Mesothelial cell of epicardium (in vitro differentiated cells): ENCODE measurements around the gene SHISA3. TPM values are rescaled to one million over a fixed set of nuclear protein-coding genes. Genes with fewer than 3 reads are reported as not detected.

Experiments
- DNase-seq, 2 experiments: peaks; one replicate each; pipeline ENCODE4 v3.0.0; 2021; ENCODE audit warnings: low spot score in 2 of 2; ENCODE audit not compliant: unreplicated experiment in 2 of 2
- H3K27ac Mint-ChIP-seq: 2 replicates; pipeline ENCODE4 v1.8.0; 2021; ENCODE audit warnings: mixed read lengths
- H3K27me3 Mint-ChIP-seq: 2 replicates; pipeline ENCODE4 v1.8.0; 2021; ENCODE audit warnings: low read depth, mixed read lengths
- H3K36me3 Mint-ChIP-seq: 2 replicates; pipeline ENCODE4 v1.8.0; 2021; ENCODE audit warnings: mixed read lengths
- H3K4me1 Mint-ChIP-seq: 2 replicates; pipeline ENCODE4 v1.8.0; 2021; ENCODE audit warnings: mixed read lengths
- H3K4me3 Mint-ChIP-seq: 2 replicates; pipeline ENCODE4 v1.8.0; 2021; ENCODE audit warnings: mild to moderate bottlenecking, moderate library complexity, mixed read lengths
- H3K9me3 Mint-ChIP-seq: 2 replicates; pipeline ENCODE4 v1.8.0; 2021; ENCODE audit warnings: mixed read lengths
- CTCF ChIP-seq: fragments of 200-600 bp; sonication (generic); IDR thresholded peaks from one replicate; pipeline ENCODE4 v1.5.0; 2021; ENCODE audit warnings: antibody characterized with exemption; ENCODE audit not compliant: unreplicated experiment
- total RNA-seq: library from RNA; stranded (reverse); gene quantifications from 3 replicates; pipeline ENCODE4 v1.2.1, GENCODE V29; 2021

Gene SHISA3
- total RNA-seq, 1 donor from 2014 or later = 3.2 TPM

- DNase-seq = no peak
- peaks cover 14% of the 10 kb centered on the region for H3K27me3 Mint-ChIP-seq
- no peak for TF ChIP-seq CTCF
- H3K27ac Mint-ChIP-seq = no peak overlapping the region
- H3K4me3 Mint-ChIP-seq = no peak overlapping the region
- no peaks in the 10 kb centered on the region for H3K36me3 Mint-ChIP-seq
- no peaks in the 10 kb centered on the region for H3K4me1 Mint-ChIP-seq
- H3K9me3 Mint-ChIP-seq = no peaks in the 10 kb centered on the region
These were observed 30.7 kb downstream of the SHISA3 start for GRCh38 chr4:42428036-42428435.

- TF ChIP-seq CTCF = no peak
- Mint-ChIP-seq H3K27ac (no peak overlapping the region), H3K27me3 (no peaks in the 10 kb centered on the region), H3K4me3 (no peak overlapping the region), H3K4me1 (peaks cover 11% of the 10 kb centered on the region), H3K36me3 (peaks cover 4% of the 10 kb centered on the region), H3K9me3 (no peaks in the 10 kb centered on the region)
- no peak for DNase-seq
These were observed 39.8 kb downstream of the SHISA3 start for GRCh38 chr4:42436928-42437565.

GRCh38 chr4:42440083-42440482, 42.8 kb downstream of the SHISA3 start:
- peaks cover 4% of the 10 kb centered on the region for H3K36me3 Mint-ChIP-seq
- TF ChIP-seq CTCF = no peak
- H3K4me1 Mint-ChIP-seq = peaks cover 17% of the 10 kb centered on the region
- no peak overlapping the region for H3K27ac Mint-ChIP-seq
- H3K4me3 Mint-ChIP-seq = no peak overlapping the region
- no peak for DNase-seq
- no peaks in the 10 kb centered on the region for H3K9me3 Mint-ChIP-seq
- H3K27me3 Mint-ChIP-seq = no peaks in the 10 kb centered on the region

- no peak for DNase-seq
- Mint-ChIP-seq H3K4me3 (no peak overlapping the region), H3K36me3 (no peaks in the 10 kb centered on the region), H3K27ac (no peak overlapping the region), H3K4me1 (peaks cover 13% of the 10 kb centered on the region), H3K9me3 (peaks cover 5% of the 10 kb centered on the region), H3K27me3 (no peaks in the 10 kb centered on the region)
- no peak for TF ChIP-seq CTCF
These were observed 45.3 kb downstream of the SHISA3 start for GRCh38 chr4:42442601-42443000.

- Mint-ChIP-seq H3K36me3 (peaks cover 5% of the 10 kb centered on the region), H3K27ac (no peak overlapping the region), H3K9me3 (peaks cover 11% of the 10 kb centered on the region), H3K27me3 (no peaks in the 10 kb centered on the region), H3K4me1 (peaks cover 7% of the 10 kb centered on the region), H3K4me3 (no peak overlapping the region)
- no peak for TF ChIP-seq CTCF
- no peak for DNase-seq
These were observed 47.8 kb downstream of the SHISA3 start for GRCh38 chr4:42445038-42445437.

DNA sequence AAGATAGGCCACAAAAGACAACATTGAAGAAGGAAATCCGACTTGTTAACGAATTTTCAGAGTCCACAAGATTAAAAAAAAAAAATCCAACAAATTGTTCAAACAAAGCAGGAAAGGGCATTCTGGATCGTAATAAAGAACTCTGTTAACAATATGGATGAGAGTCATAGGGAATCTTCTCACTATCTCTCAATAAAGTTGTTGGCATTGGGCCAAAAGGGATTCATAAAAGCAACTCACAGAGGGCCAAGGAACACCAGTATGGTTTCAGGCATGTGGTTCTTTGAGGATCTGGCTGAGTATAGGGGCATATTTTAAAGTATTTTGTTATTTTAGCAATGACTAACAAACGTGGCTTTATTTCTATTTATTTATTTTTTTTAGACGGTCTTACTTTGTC, 49.5 kb downstream of the SHISA3 start:
- H3K27ac Mint-ChIP-seq = no peak overlapping the region
- H3K4me1 Mint-ChIP-seq = peaks cover 6% of the 10 kb centered on the region

More for the DNA sequence above, 49.5 kb downstream of the SHISA3 start:
- no peak for DNase-seq
- TF ChIP-seq CTCF = no peak
- Mint-ChIP-seq H3K27me3 (no peaks in the 10 kb centered on the region), H3K36me3 (peaks cover 5% of the 10 kb centered on the region), H3K9me3 (peaks cover 11% of the 10 kb centered on the region), H3K4me3 (no peak overlapping the region)
